BLaER1 treated with 17β-estradiol and CSF1 and Interleukin-3, amounts not matched to agents 10 nM and 100 nM (cell line): Measurements from ENCODE around the gene SLCO3A1.

Source experiments
- H3K27ac ChIP-seq, 11 experiments: shearing (Covaris generic); formaldehyde crosslinking; 2 replicates each; pipeline ENCODE4 v1.8.1; 2022
- H3K27me3 ChIP-seq, 11 experiments: shearing (Covaris generic); formaldehyde crosslinking; 2 replicates each; pipeline ENCODE4 v1.8.1; 2022
- H3K36me3 ChIP-seq, 11 experiments: shearing (Covaris generic); formaldehyde crosslinking; 2 replicates each; pipeline ENCODE4 v1.8.1; 2022
- H3K4me1 ChIP-seq, 10 experiments: shearing (Covaris generic); formaldehyde crosslinking; 2 replicates each; pipeline ENCODE4 v1.8.1; 2022
- H3K4me2 ChIP-seq, 11 experiments: shearing (Covaris generic); formaldehyde crosslinking; 2 replicates each; pipeline ENCODE4 v1.8.1; 2022
- H3K4me3 ChIP-seq, 10 experiments: shearing (Covaris generic); formaldehyde crosslinking; 2 replicates each; pipeline ENCODE4 v1.8.1; 2022
- H3K9ac ChIP-seq, 11 experiments: shearing (Covaris generic); formaldehyde crosslinking; 2 replicates each; pipeline ENCODE4 v1.8.1; 2022
- H3K9me3 ChIP-seq, 11 experiments: shearing (Covaris generic); formaldehyde crosslinking; replicated peaks in 1 of 11; 2 replicates each; pipeline ENCODE4 v1.8.1; 2022
- H4K20me1 ChIP-seq, 11 experiments: shearing (Covaris generic); formaldehyde crosslinking; 2 replicates each; pipeline ENCODE4 v1.8.1; 2022
- Cebpa-rat ChIP-seq, 11 experiments: shearing (Covaris generic); IDR thresholded peaks; 2 replicates each; pipeline ENCODE4 v1.8.1; 2022

The SLCO3A1 gene

GRCh38 chr15:91844341-91844740 lies 9.2 kb upstream of the SLCO3A1 start:
- Histone ChIP-seq H3K4me2 (no peak overlapping the region), H4K20me1 (no peaks in the 10 kb centered on the region), H3K36me3 (no peaks in the 10 kb centered on the region), H3K27me3 (no peaks in the 10 kb centered on the region), H3K27ac (no peak overlapping the region), H3K9me3 (peaks cover 0 to 9% (median 7%) of the 10 kb centered on the region in 11 experiments; a peak in 12 of 22 replicates), H3K4me3 (no peak overlapping the region), H3K4me1 (peaks cover 0 to 2% (median under 1%) of the 10 kb centered on the region in 10 experiments; a peak in 4 of 20 replicates), H3K9ac (no peak overlapping the region)
- TF ChIP-seq Cebpa-rat (IDR thresholded peaks at IDR 0.05): no peak

GRCh38 chr15:91844928-91845327 lies 8.6 kb upstream of the SLCO3A1 start:
- Histone ChIP-seq H3K4me2 (no peak overlapping the region), H3K27me3 (no peaks in the 10 kb centered on the region), H3K27ac (no peak overlapping the region), H3K9ac (no peak overlapping the region), H3K9me3 (peaks cover 0 to 9% (median 7%) of the 10 kb centered on the region in 11 experiments; a peak in 12 of 22 replicates), H3K4me1 (peaks cover 0 to 8% (median 6%) of the 10 kb centered on the region in 10 experiments; a peak in 8 of 20 replicates), H4K20me1 (no peaks in the 10 kb centered on the region), H3K4me3 (no peak overlapping the region), H3K36me3 (no peaks in the 10 kb centered on the region)
- TF ChIP-seq Cebpa-rat (IDR thresholded peaks at IDR 0.05): no peak

- Histone ChIP-seq H3K9me3 (peaks cover 0 to 11% (median 7%) of the 10 kb centered on the region in 11 experiments; a peak in 12 of 22 replicates), H3K4me2 (no peak overlapping the region), H3K27me3 (no peaks in the 10 kb centered on the region), H4K20me1 (no peaks in the 10 kb centered on the region), H3K4me1 (peaks cover 0 to 13% (median 8%) of the 10 kb centered on the region in 10 experiments; a peak in 12 of 20 replicates), H3K9ac (no peak overlapping the region), H3K27ac (no peak overlapping the region), H3K36me3 (no peaks in the 10 kb centered on the region), H3K4me3 (no peak overlapping the region)
- no peak for TF ChIP-seq Cebpa-rat (IDR thresholded peaks at IDR 0.05)
Measured at GRCh38 chr15:91845720-91846119, 7.8 kb upstream of the SLCO3A1 start.

GRCh38 chr15:91849180-91849579 lies 4.3 kb upstream of the SLCO3A1 start:
- Histone ChIP-seq H3K4me3 (no peak overlapping the region), H3K4me2 (peak overlapping the region in 6 of 11 experiments; percentile 1 to 58 (median 25); a peak in 6 of 22 replicates), H3K27ac (no peak overlapping the region), H3K27me3 (peaks cover 0 to 13% (median 7%) of the 10 kb centered on the region in 11 experiments; a peak in 12 of 22 replicates), H3K4me1 (peaks cover 15 to 31% (median 25%) of the 10 kb centered on the region in 10 experiments), H3K9me3 (peaks cover 0 to 5% (median 0%) of the 10 kb centered on the region in 11 experiments; a peak in 2 of 22 replicates), H4K20me1 (peaks cover 0 to 3% (median 0%) of the 10 kb centered on the region in 11 experiments; a peak in 4 of 22 replicates), H3K9ac (no peak overlapping the region), H3K36me3 (no peaks in the 10 kb centered on the region)
- TF ChIP-seq Cebpa-rat (IDR thresholded peaks at IDR 0.05): no peak

- Histone ChIP-seq H3K4me1 (peaks cover 20 to 36% (median 31%) of the 10 kb centered on the region in 10 experiments), H3K9me3 (peaks cover 0 to 5% (median 0%) of the 10 kb centered on the region in 11 experiments; a peak in 2 of 22 replicates), H3K36me3 (no peaks in the 10 kb centered on the region), H4K20me1 (peaks cover 0 to 9% (median 5%) of the 10 kb centered on the region in 11 experiments; a peak in 12 of 22 replicates), H3K27ac (no peak overlapping the region; a peak in 1 of 22 replicates), H3K9ac (no peak overlapping the region), H3K4me2 (peak overlapping the region in 10 of 11 experiments; percentile 1 to 58 (median 28); a peak in 11 of 22 replicates), H3K27me3 (peaks cover 0 to 19% (median 13%) of the 10 kb centered on the region in 11 experiments; a peak in 13 of 22 replicates), H3K4me3 (no peak overlapping the region)
- TF ChIP-seq Cebpa-rat (IDR thresholded peaks at IDR 0.05): no peak
Measured at GRCh38 chr15:91849749-91850161, 3.8 kb upstream of the SLCO3A1 start.

- Histone ChIP-seq H3K27ac (peak overlapping the region; percentile 79 to 97 (median 86)), H3K27me3 (peaks cover 0 to 34% (median 20%) of the 10 kb centered on the region in 11 experiments; a peak in 15 of 22 replicates), H3K36me3 (no peaks in the 10 kb centered on the region), H4K20me1 (peaks cover 14 to 41% (median 33%) of the 10 kb centered on the region in 11 experiments; a peak in 21 of 22 replicates), H3K4me2 (peak overlapping the region; percentile 91 to 100 (median 97)), H3K4me3 (peak overlapping the region; percentile 71 to 84 (median 78)), H3K9ac (peak overlapping the region; percentile 81 to 97 (median 89)), H3K9me3 (peaks cover 0 to 5% (median 0%) of the 10 kb centered on the region in 11 experiments; a peak in 2 of 22 replicates), H3K4me1 (peaks cover 48 to 68% (median 60%) of the 10 kb centered on the region in 10 experiments)
- TF ChIP-seq Cebpa-rat (IDR thresholded peaks at IDR 0.05): no peak
Measured at GRCh38 chr15:91852741-91853510, 582 bp upstream of the SLCO3A1 start.

GRCh38 chr15:91853948-91854638 lies 585 bp downstream of the SLCO3A1 start:
- Histone ChIP-seq H3K4me2 (peak overlapping the region; percentile 91 to 100 (median 97)), H3K27me3 (peaks cover 0 to 34% (median 20%) of the 10 kb centered on the region in 11 experiments; a peak in 15 of 22 replicates), H3K27ac (peak overlapping the region; percentile 79 to 97 (median 86)), H3K9me3 (peaks cover 0 to 5% (median 0%) of the 10 kb centered on the region in 11 experiments; a peak in 2 of 22 replicates), H4K20me1 (peaks cover 14 to 52% (median 39%) of the 10 kb centered on the region in 11 experiments; a peak in 21 of 22 replicates), H3K4me3 (peak overlapping the region; percentile 71 to 84 (median 78)), H3K4me1 (peaks cover 57 to 76% (median 70%) of the 10 kb centered on the region in 10 experiments), H3K9ac (peak overlapping the region; percentile 81 to 97 (median 89)), H3K36me3 (peaks cover 0 to 7% (median 0%) of the 10 kb centered on the region in 11 experiments; a peak in 1 of 22 replicates)
- no peak for TF ChIP-seq Cebpa-rat (IDR thresholded peaks at IDR 0.05)

- Histone ChIP-seq H4K20me1 (peaks cover 14 to 56% (median 41%) of the 10 kb centered on the region in 11 experiments; a peak in 21 of 22 replicates), H3K27ac (peak overlapping the region in 9 of 11 experiments; percentile 79 to 97 (median 86); a peak in 17 of 22 replicates)
Measured at GRCh38 chr15:91854639-91854990, 1.1 kb downstream of the SLCO3A1 start.

More at GRCh38 chr15:91854639-91854990, 1.1 kb downstream of the SLCO3A1 start:
- Histone ChIP-seq H3K9me3 (peaks cover 0 to 5% (median 0%) of the 10 kb centered on the region in 11 experiments; a peak in 2 of 22 replicates), H3K4me2 (peak overlapping the region; percentile 91 to 100 (median 97)), H3K27me3 (peaks cover 0 to 34% (median 20%) of the 10 kb centered on the region in 11 experiments; a peak in 15 of 22 replicates), H3K9ac (peak overlapping the region; percentile 81 to 97 (median 89); a peak in 18 of 22 replicates), H3K36me3 (peaks cover 0 to 8% (median 0%) of the 10 kb centered on the region in 11 experiments; a peak in 1 of 22 replicates), H3K4me3 (peak overlapping the region; percentile 71 to 84 (median 78)), H3K4me1 (peaks cover 57 to 73% (median 66%) of the 10 kb centered on the region in 10 experiments)
- peak in 2 of 11 experiments; percentile 16 to 27; a peak in 1 of 22 replicates for TF ChIP-seq Cebpa-rat (IDR thresholded peaks at IDR 0.05)
